Left lung (tissue), 10 donors: ENCODE measurements around the gene RAPGEF2. TPM values are rescaled to one million over a fixed set of nuclear protein-coding genes. Genes with fewer than 3 reads are reported as not detected.
"Not testable (repeated sequence)": the region's sequence is repeated elsewhere in the genome, so short reads cannot be mapped to it uniquely, and the experiment has no call there.

ENCODE experiments used
- ATAC-seq: fragments of 200-7000 bp; cut with Tn5 transposase; one replicate; pipeline ENCODE4 v1.9.1; 2020; ENCODE audit warnings: moderate library complexity
- DNase-seq, 4 donors: peaks; one replicate each; pipeline ENCODE4 v3.0.0-alpha.2; 2013 to 2020
- H3K27ac ChIP-seq, 2 donors: fragments of 200-600 bp; sonication (generic) in 1 of 2; one replicate each; pipeline versions ENCODE4 v1.5.0 to v1.8.0; 2020 to 2021
- H3K27me3 ChIP-seq, 2 donors: fragments of 200-600 bp; sonication (generic) in 1 of 2; one replicate each; pipeline versions ENCODE4 v1.5.0 to v1.8.0; 2020 to 2021
- H3K36me3 ChIP-seq, 2 donors: fragments of 200-600 bp; sonication (generic) in 1 of 2; one replicate each; pipeline versions ENCODE4 v1.5.0 to v1.8.0; 2020 to 2021
- H3K4me1 ChIP-seq, 2 donors: fragments of 200-600 bp; one replicate each; pipeline ENCODE4 v1.8.0; 2021
- H3K4me3 ChIP-seq, 2 donors: fragments of 200-600 bp; sonication (generic) in 1 of 2; one replicate each; pipeline versions ENCODE4 v1.5.0 to v1.8.0; 2020 to 2021; ENCODE audit warnings: mild to moderate bottlenecking in 1 of 2
- H3K9me3 ChIP-seq, 2 donors: fragments of 200-600 bp; sonication (generic) in 1 of 2; one replicate each; pipeline versions ENCODE4 v1.5.0 to v1.8.0; 2020 to 2021
- intact Hi-C, 2 donors: fragments of 100-400 bp; cut with DNase I; formaldehyde crosslinking; loops; one replicate each; pipeline versions ENCODE4 v1.11.2 to v1.14.2; 2022
- polyA plus RNA-seq, 6 donors: library from polyadenylated mRNA; unstranded; fragments of 120-200 nt; gene quantifications; one replicate each; pipeline ENCODE4 v1.2.1, GENCODE V29; 2013; ENCODE audit not compliant: insufficient read length in 6 of 6
- total RNA-seq, 2 donors: library from RNA; stranded (reverse); fragmentation: NEBNext Ultra II Directional; extraction: Animal tissue kit (Norgen Biotek cat#: 25700); gene quantifications; one replicate each; pipeline ENCODE4 v1.2.1, GENCODE V29; 2021
- TF ChIP-seq, protein P1 (sequence below), 2 donors: fragments of 200-600 bp; sonication (generic) in 1 of 2; IDR thresholded peaks; one replicate each; pipeline versions ENCODE4 v1.5.0 to v1.8.0; 2021; ENCODE audit warnings: antibody characterized with exemption in 2 of 2
- donor health status: DM: no; HTN: yes; CAD: no.
- donor health status: DM: no; HTN: no; CAD: no.

Gene RAPGEF2
- total and polyA plus RNA-seq, 8 donors = 39.9 to 52.0 (median 45.4) TPM

- no peaks in the 10 kb centered on the region for H3K4me1 ChIP-seq
- no peaks in the 10 kb centered on the region for H3K27me3 ChIP-seq
- no peaks in the 10 kb centered on the region for H3K9me3 ChIP-seq
- DNase-seq (no peak), ATAC-seq (no peak)
- peak overlapping the region in 1 of 2 donors; percentile 20 for H3K27ac ChIP-seq
- intact Hi-C loops = no loop called here
- no peaks in the 10 kb centered on the region for H3K36me3 ChIP-seq
- no peak overlapping the region for H3K4me3 ChIP-seq
- TF ChIP-seq, protein P1, sequence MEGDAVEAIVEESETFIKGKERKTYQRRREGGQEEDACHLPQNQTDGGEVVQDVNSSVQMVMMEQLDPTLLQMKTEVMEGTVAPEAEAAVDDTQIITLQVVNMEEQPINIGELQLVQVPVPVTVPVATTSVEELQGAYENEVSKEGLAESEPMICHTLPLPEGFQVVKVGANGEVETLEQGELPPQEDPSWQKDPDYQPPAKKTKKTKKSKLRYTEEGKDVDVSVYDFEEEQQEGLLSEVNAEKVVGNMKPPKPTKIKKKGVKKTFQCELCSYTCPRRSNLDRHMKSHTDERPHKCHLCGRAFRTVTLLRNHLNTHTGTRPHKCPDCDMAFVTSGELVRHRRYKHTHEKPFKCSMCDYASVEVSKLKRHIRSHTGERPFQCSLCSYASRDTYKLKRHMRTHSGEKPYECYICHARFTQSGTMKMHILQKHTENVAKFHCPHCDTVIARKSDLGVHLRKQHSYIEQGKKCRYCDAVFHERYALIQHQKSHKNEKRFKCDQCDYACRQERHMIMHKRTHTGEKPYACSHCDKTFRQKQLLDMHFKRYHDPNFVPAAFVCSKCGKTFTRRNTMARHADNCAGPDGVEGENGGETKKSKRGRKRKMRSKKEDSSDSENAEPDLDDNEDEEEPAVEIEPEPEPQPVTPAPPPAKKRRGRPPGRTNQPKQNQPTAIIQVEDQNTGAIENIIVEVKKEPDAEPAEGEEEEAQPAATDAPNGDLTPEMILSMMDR (IDR thresholded peaks at IDR 0.05) = no peak
Measured at GRCh38 chr4:159071969-159072765, 30.7 kb upstream of the RAPGEF2 start.

GRCh38 chr4:159075531-159075932 lies 27.3 kb upstream of the RAPGEF2 start:
- H3K4me3 ChIP-seq = no peak overlapping the region
- TF ChIP-seq, protein P1 (IDR thresholded peaks at IDR 0.05) = no peak
- DNase-seq (no peak), ATAC-seq (no peak)
- H3K9me3 ChIP-seq = no peaks in the 10 kb centered on the region
- intact Hi-C loops = no loop called here
- H3K27ac ChIP-seq = no peak overlapping the region
- H3K36me3 ChIP-seq = no peaks in the 10 kb centered on the region
- H3K27me3 ChIP-seq = no peaks in the 10 kb centered on the region
- no peaks in the 10 kb centered on the region for H3K4me1 ChIP-seq

DNA sequence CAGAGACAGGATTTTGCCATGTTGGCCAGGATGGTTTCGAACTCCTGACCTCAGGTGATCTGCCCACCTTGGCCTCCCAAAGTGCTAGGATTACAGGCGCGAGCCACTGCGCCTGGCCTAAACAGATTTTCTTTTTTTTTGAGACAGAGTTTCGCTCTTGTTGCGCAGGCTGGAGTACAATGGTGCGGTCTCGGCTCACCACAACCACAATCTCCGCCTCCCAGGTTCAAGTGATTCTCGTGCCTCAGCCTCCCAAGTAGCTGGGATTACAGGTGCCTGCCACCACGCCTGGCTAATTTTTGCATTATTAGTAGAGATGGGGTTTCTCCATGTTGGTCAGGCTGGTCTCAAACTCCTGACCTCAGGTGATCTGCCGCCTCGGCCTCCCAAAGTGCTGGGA lies 25.9 kb upstream of the RAPGEF2 start:
- H3K27ac ChIP-seq, H3K4me1 ChIP-seq, H3K9me3 ChIP-seq, H3K4me3 ChIP-seq, ATAC-seq, H3K27me3 ChIP-seq, DNase-seq, intact Hi-C loops, H3K36me3 ChIP-seq: not testable (repeated sequence)

GRCh38 chr4:159077702-159078495 lies 25.0 kb upstream of the RAPGEF2 start:
- no peak overlapping the region for H3K27ac ChIP-seq
- ATAC-seq (no peak), DNase-seq (no peak)
- intact Hi-C loops = no loop called here
- no peak overlapping the region for H3K4me3 ChIP-seq
- TF ChIP-seq, protein P1 (IDR thresholded peaks at IDR 0.05) = no peak
- H3K4me1 ChIP-seq = no peaks in the 10 kb centered on the region
- H3K36me3 ChIP-seq = no peaks in the 10 kb centered on the region
- no peaks in the 10 kb centered on the region for H3K9me3 ChIP-seq
- H3K27me3 ChIP-seq = no peaks in the 10 kb centered on the region

DNA sequence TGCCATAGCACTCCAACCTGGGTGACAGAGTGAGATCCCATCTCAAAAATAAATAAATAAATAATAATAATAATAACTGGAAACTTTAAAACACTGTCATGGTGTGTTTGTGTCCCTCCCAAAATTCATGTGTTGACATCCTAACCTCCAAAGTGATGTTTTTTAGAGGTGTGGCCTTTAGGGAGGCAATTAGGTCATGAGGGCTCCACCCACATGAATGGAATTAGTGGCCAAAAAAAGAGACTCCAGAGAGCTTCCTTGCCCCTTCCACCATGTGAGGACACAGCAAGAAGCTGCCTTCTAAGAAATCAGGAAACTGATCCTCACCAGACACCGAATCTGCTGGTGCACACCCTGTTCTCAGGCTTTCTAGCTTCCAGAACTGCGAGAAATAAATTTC lies 23.8 kb upstream of the RAPGEF2 start:
- Histone ChIP-seq H3K9me3 (no peaks in the 10 kb centered on the region), H3K36me3 (no peaks in the 10 kb centered on the region), H3K4me3 (no peak overlapping the region), H3K27ac (no peak overlapping the region), H3K4me1 (no peaks in the 10 kb centered on the region), H3K27me3 (no peaks in the 10 kb centered on the region)
- intact Hi-C loops = no loop called here
- DNase-seq (no peak), ATAC-seq (no peak)
- TF ChIP-seq, protein P1 (IDR thresholded peaks at IDR 0.05) = no peak
